ENCODE measurements around the gene MLLT11. TPM values are rescaled to one million over a fixed set of nuclear protein-coding genes. Genes with fewer than 3 reads are reported as not detected.

MLLT11 gene
- total and polyA plus RNA-seq, 10 of the 15 experiments (the other 5 are each of a cell fraction or from before 2014, with no cell fraction given) = 6.2 to 27.3 (median 9.2) TPM

GRCh38 chr1:151070474-151071276 lies 10.5 kb downstream of the MLLT11 start, which contains the start of gene GABPB2 (continued):
- peak; percentile 57 for TF ChIP-seq GABPA (IDR thresholded peaks at IDR 0.05; ENCODE audit: low read depth)
- peak; percentile 99 for TF ChIP-seq NBN (IDR thresholded peaks at IDR 0.05)
- peak; percentile 67; the same call in 1 of the 2 replicates for TF ChIP-seq HDGF (IDR thresholded peaks at IDR 0.05)
- peak; percentile 68; the same call in 1 of the 2 replicates for TF ChIP-seq EED (IDR thresholded peaks at IDR 0.05; ENCODE audit: low read depth)
- TF ChIP-seq FOS (IDR thresholded peaks at IDR 0.05; ENCODE audit: borderline replicate concordance, extremely low read depth, insufficient read length) = no peak
- no peak for TF ChIP-seq NR2C2 (IDR thresholded peaks at IDR 0.05; ENCODE audit: borderline replicate concordance, control insufficient read depth, insufficient read length, low read depth)
- TF ChIP-seq YY1 (IDR thresholded peaks at IDR 0.05; ENCODE audit: low read depth, low read length) = peak; percentile 98
- no peak for TF ChIP-seq ZZZ3 (IDR thresholded peaks at IDR 0.05; ENCODE audit: control insufficient read depth, insufficient read length, low read depth)
- peak; percentile 71; the same call in 1 of the 2 replicates for TF ChIP-seq ATF2 (IDR thresholded peaks at IDR 0.05; ENCODE audit: low read length)
- no peak for TF ChIP-seq SPI1 (IDR thresholded peaks at IDR 0.05; ENCODE audit: borderline replicate concordance, insufficient read depth, low read depth, low read length)
- peak; percentile 26; the same call in 1 of the 2 replicates for TF ChIP-seq NFIC (IDR thresholded peaks at IDR 0.05; ENCODE audit: low read depth, low read length)
- no peak for TF ChIP-seq RCOR1 (conservative IDR thresholded peaks at IDR 0.05; ENCODE audit: low read depth, low read length)
- TF ChIP-seq ZBTB33 (IDR thresholded peaks at IDR 0.05) = peak; percentile 15; the same call in 1 of the 2 replicates
- TF ChIP-seq LARP7 (IDR thresholded peaks at IDR 0.05) = peak; percentile 92; the same call in 1 of the 2 replicates
- no peak for TF ChIP-seq SUPT20H (IDR thresholded peaks at IDR 0.05; ENCODE audit: borderline replicate concordance, control insufficient read depth, low read depth, low read length)
- TF ChIP-seq SIN3A (IDR thresholded peaks at IDR 0.05; ENCODE audit: low read depth, low read length) = peak; percentile 69
- no peak for TF ChIP-seq EP300 (IDR thresholded peaks at IDR 0.05; ENCODE audit: borderline replicate concordance in 1 of 2, control insufficient read depth in 1 of 2, low read depth in 2 of 2, low read length in 2 of 2)
- TF ChIP-seq NR2F1 (conservative IDR thresholded peaks at IDR 0.05) = peak; percentile 47; the same call in 1 of the 2 replicates
- peak; percentile 81 for TF ChIP-seq PBX3 (IDR thresholded peaks at IDR 0.05; ENCODE audit: insufficient replicate concordance, low read depth, low read length)
- no peak for TF ChIP-seq MTA3 (IDR thresholded peaks at IDR 0.05; ENCODE audit: borderline replicate concordance, low read length)
- TF ChIP-seq MYC (IDR thresholded peaks at IDR 0.05; ENCODE audit: insufficient read depth, insufficient read length, insufficient replicate concordance, low read length, severe bottlenecking) = peak; percentile 84
- TF ChIP-seq MTA2 (IDR thresholded peaks at IDR 0.05; ENCODE audit: low read depth) = peak; percentile 54
- no peak for TF ChIP-seq MEF2A (IDR thresholded peaks at IDR 0.05; ENCODE audit: insufficient read depth, low read depth, low read length)

Data from GM12878 (cell line).